ENCODE results near the gene C8B.

C8B gene

GRCh38 chr1:56965916-56966697 is at the start of gene C8B:
C8B (minus strand) TSS chr1:56966015; CDS start chr1:56965948, 67 bp downstream.
- DNase-seq (ENCODE audit: low spot score): no peak

DNA sequence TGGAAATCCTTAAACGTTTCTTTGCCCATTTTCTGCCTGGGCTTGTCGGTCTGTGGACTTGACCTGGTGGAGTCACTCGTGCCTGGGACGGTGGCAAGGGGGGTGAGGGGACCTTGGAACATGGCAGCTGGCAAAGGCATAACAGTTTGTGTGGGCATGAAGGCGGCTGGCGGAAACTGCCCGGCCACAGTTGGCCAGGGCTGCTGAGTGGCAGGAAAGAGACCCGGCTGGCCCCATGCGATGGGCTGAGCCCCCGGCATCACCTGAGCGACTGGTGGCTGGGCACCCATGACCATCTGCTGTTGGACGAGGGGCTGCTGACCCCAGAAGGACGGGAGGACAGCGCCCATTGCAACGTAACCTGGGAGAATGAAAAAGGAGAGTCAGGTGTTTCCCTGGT is 49.3 kb upstream of the C8B start:
- DNase-seq (ENCODE audit: low spot score): no peak

DNA sequence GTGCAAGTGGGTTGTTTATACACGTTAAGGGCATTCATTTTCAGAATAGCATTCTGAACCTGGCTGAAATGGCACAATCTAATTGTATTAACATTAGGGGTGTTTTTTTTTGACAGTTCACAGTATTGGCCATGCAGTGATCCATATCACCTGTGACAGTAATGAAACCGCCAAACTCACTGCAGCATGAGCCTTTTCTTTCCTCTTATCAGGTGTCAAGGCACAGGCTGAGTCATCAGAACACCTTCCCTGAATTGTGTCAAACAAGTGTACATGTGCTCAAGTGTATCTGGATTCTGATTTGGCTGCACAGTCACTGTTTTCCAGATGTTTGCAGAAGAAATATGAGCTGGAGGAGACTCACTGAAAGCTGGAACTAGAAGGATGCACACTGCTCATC is 47.7 kb upstream of the C8B start:
- no peak for DNase-seq (ENCODE audit: low spot score)

GRCh38 chr1:57012315-57012714 is 46.5 kb upstream of the C8B start:
- DNase-seq (ENCODE audit: low spot score): no peak

GRCh38 chr1:57010511-57010910 is 44.7 kb upstream of the C8B start:
- no peak for DNase-seq (ENCODE audit: low spot score)

- DNase-seq (ENCODE audit: low spot score): no peak
Observed at GRCh38 chr1:57007948-57008347, 42.1 kb upstream of the C8B start.

DNA sequence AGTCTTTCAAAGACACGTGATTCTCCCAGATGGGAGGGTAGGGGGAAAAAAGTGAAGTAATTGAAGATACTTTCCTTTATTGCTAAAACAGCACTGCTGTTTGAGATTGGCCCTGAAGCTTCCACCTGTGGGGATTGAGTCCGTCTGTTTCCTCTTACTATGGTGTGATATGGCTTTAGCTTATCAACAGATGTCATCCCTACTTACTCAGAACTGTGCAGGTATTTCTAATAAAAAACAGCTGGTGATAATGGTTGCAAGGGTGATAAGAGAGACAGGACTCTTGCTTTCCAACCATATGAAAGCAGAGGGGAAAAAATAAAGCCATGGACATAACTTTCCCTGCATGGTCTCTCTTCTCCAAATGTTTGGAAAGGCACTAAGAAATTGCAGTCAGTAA is 41.7 kb upstream of the C8B start:
- DNase-seq (ENCODE audit: low spot score): no peak

DNA sequence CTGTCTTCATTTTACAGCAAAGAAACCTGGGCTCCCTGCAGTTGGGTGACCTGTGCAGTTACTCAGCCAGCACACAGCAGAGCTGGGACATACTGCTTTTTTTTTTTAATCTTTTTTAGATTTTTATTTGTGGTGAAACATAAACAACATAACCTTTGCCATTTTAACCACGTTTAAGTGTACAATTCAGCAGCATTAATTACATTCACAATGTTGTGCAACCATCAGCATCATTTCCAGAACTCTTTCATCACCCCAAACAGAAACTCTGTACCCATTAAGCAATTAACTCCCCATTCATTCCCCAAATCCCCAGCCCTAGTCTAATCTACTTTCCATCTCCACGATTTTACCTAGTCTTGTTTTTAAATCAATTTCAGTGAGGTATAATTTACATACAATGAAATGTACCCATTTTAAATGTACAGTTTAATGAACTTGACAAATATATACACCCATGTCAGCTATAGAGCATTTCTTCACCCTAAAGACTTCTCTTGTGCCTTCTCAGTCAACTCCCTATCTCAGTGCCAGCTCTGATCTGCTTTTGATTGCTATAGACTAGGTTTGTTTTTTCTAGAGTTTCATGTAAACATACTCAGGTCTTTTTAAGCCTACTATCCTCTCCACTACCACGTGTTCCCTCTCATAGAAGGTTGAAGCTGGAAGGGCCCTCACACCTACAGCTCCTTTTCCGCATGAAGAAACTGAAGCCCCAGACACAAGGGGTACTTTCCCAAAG is 37.8 kb upstream of the C8B start:
- DNase-seq (ENCODE audit: low spot score): no peak

DNA sequence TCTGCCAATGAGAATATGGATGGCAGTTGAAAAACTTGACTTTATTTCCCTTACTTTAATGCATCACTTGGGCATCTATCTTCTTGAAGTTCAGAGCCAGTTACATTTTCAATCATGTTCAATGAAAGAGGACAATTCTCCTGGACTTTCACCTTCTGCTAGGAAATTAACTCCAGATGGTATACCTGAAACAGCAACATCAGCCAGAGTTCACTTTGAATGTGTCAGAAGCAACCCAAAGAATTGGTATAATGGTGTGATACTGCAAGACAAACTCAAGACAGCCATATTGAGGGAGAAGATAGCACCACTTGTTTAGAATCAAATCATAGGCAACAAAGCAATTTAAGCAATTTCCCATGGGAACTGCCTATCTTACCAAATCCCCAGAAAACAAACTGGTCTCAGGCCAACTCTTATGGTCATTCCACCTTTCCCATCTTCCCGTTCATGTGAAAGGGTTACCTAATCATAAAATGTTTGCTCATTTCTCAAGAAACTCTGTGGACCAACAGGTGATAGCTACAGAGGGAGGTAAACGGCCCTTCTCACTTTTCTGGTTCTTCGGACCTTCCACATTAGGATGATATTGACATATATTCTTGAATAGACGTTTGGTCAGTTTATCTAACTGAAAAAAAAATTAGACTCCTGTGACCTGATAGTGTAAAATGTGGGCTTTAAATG is 29.7 kb upstream of the C8B start:
- DNase-seq (ENCODE audit: low spot score): no peak

GRCh38 chr1:56993475-56993874 is 27.7 kb upstream of the C8B start:
- DNase-seq (ENCODE audit: low spot score): no peak

DNA sequence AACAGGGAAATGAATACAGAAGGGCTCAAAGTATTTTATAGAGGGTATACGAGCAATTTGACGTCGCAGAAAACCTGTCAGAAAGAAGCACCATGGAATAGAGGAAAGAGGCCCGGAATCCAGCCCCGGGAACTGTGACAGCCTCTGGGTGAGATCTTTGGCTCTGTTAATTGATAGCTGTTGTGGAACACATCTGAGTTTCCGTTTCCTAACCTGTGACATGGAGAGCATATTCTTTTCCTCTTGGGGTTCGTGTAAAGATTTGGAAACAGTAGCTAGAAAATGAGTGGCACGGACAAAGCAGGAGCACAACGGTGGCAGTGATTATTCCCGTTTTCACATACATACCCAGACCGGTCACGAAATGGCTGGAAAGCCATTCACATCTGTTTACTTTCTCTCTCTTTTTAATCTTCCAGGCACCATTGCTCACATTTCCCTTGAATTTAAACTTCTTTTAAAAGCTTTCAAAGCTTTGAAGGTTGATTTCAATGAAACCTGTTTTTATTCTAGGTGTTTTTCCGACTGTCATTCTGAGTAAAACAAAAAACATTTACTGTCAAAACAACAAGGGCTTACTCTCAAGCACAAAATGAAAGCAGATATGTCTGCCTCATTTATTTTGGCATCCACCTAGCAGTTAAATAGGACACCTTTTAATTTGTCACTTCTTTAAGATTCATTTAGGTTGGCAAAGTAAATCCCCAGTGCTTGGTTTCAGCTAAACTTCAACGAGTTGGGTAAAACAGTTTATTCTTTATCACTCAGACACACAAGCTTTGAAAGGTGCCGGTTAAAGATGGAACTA is 26.7 kb upstream of the C8B start:
- DNase-seq (ENCODE audit: low spot score): no peak

- no peak for DNase-seq (ENCODE audit: low spot score)
Observed at GRCh38 chr1:56991576-56991975, 25.8 kb upstream of the C8B start.

DNA sequence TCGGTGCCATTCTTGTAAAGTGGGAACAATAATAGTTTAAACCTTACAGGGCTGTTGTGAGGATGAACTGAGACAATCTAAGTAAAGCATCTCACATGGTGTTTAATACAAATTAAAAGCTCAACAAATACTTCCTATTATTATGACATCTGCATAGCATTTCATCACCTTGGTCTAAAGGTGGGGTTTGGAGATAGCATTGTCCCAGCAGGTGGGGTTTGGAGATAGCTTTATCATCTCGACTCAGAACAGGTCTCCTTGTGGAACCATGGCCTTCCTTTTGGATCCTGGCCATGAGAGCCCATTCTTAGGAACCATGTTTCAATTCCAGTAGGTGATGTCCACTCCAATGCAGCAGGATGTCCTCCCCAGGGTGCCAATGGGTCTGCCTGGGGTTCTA is 20.6 kb upstream of the C8B start:
- DNase-seq (ENCODE audit: low spot score): no peak

GRCh38 chr1:56985857-56986256 is 20.0 kb upstream of the C8B start:
- DNase-seq (ENCODE audit: low spot score): no peak

- no peak for DNase-seq (ENCODE audit: low spot score)
Observed at GRCh38 chr1:56983484-56983883, 17.7 kb upstream of the C8B start.

GRCh38 chr1:56979986-56980755 is 14.4 kb upstream of the C8B start:
- DNase-seq (ENCODE audit: low spot score): no peak

- no peak for DNase-seq (ENCODE audit: low spot score)
Observed at GRCh38 chr1:56978819-56979218, 13.0 kb upstream of the C8B start.

DNA sequence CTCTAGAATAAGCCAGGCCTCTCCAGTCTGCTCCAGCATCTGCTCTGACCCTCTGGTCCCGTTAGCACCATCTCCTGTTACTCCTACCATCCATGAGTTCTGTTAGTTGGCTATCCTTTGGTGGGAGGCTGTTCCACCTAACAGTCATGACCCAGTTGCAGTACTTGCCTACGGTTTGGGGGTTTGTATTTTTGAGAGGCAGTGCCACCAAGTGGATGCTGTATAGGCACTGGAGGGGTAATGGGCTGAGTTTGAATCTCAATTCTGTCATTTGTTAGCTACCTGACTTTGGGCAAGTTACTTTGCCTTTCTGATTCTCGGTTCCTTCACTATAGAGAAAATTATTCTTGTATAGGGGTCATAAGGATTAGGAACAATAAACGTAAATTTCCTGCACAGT is 12.1 kb upstream of the C8B start:
- no peak for DNase-seq (ENCODE audit: low spot score)

DNA sequence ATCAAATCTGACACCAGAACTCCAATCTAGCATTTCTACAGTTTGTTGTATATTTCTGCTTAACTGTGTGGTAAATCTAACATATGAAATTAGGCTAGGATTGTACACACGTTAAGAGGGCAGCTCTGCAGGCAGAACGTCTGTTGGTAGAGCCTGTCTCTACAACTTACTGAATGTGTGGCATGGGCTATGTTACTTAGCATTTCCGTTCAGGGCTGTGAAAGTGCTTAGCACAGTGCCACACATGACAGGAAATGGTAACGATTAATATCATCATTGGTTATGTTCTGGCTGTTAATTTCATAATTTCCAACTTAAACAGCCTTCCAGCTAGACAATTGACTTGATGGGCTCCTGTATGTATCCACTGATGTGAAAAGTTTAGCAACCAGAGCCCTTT is 9.6 kb upstream of the C8B start:
- DNase-seq (ENCODE audit: low spot score): no peak

GRCh38 chr1:56973923-56974742 is 8.3 kb upstream of the C8B start:
- no peak for DNase-seq (ENCODE audit: low spot score)

- DNase-seq (ENCODE audit: low spot score): no peak
Observed at GRCh38 chr1:56972976-56973375, 7.2 kb upstream of the C8B start.
